NB4 (cell line): ENCODE measurements around the gene WNT7B.
A peak's percentile ranks its signal among the peaks of the same experiment; 100 is the strongest.

Experiments
- DNase-seq: peaks from one replicate; pipeline ENCODE4 v3.0.0; 2010; ENCODE audit warnings: low read depth
- H3K4me3 ChIP-seq: one replicate; pipeline ENCODE4 v1.5.1; 2011; ENCODE audit warnings: mild to moderate bottlenecking, low read depth, low read length, moderate library complexity
- CTCF ChIP-seq: IDR thresholded peaks from one replicate; pipeline ENCODE4 v1.5.1; 2012; ENCODE audit warnings: low read depth, low read length
- MAX ChIP-seq: IDR thresholded peaks from 2 replicates; pipeline ENCODE4 v1.6.1; 2011; ENCODE audit warnings: low read depth, low read length
- MYC ChIP-seq: IDR thresholded peaks from 2 replicates; pipeline ENCODE4 v1.6.1; 2011; ENCODE audit warnings: low read depth, low read length
- POLR2A ChIP-seq: IDR thresholded peaks from 2 replicates; pipeline ENCODE4 v1.6.1; 2011; ENCODE audit warnings: mild to moderate bottlenecking; ENCODE audit not compliant: insufficient read length; ENCODE audit errors: extremely low read depth

Gene WNT7B

GRCh38 chr22:45994491-45995404 lies 17.8 kb upstream of the WNT7B start:
- TF ChIP-seq CTCF (peak; percentile 89), MAX (no peak), MYC (no peak)
- DNase-seq: peak; percentile 74
- no peak overlapping the region for H3K4me3 ChIP-seq

GRCh38 chr22:45993841-45994240 lies 16.9 kb upstream of the WNT7B start:
- no peak for DNase-seq
- H3K4me3 ChIP-seq: no peak overlapping the region
- no peak for TF ChIP-seq CTCF
- TF ChIP-seq POLR2A: no peak
- TF ChIP-seq MAX: no peak
- no peak for TF ChIP-seq MYC

- no peak for DNase-seq
- H3K4me3 ChIP-seq: no peak overlapping the region
- TF ChIP-seq CTCF (no peak), MYC (no peak), POLR2A (no peak), MAX (no peak)
Measured at GRCh38 chr22:45993143-45993692, 16.3 kb upstream of the WNT7B start.

- no peak for DNase-seq
- TF ChIP-seq CTCF (no peak), MAX (no peak), POLR2A (no peak), MYC (no peak)
Measured at GRCh38 chr22:45992737-45993136, 15.8 kb upstream of the WNT7B start.

GRCh38 chr22:45991098-45991497 lies 14.1 kb upstream of the WNT7B start:
- no peak for DNase-seq
- no peak overlapping the region for H3K4me3 ChIP-seq
- no peak for TF ChIP-seq MYC
- TF ChIP-seq CTCF: no peak
- TF ChIP-seq MAX: no peak
- TF ChIP-seq POLR2A: no peak

More at GRCh38 chr22:45992737-45993136, 15.8 kb upstream of the WNT7B start:
- H3K4me3 ChIP-seq: no peak overlapping the region
